Fibroblast of gingiva (primary cell): ENCODE measurements around the gene WNT11.

Source experiments
- DNase-seq: peaks from one replicate; pipeline ENCODE4 v3.0.0-alpha.2; 2011; ENCODE audit warnings: low read depth

WNT11 gene

GRCh38 chr11:76237914-76238313 lies 31.6 kb upstream of the WNT11 start:
- DNase-seq: no peak

- no peak for DNase-seq
These were observed 30.8 kb upstream of the WNT11 start for GRCh38 chr11:76237000-76237649.

GRCh38 chr11:76236092-76236999 lies 30.0 kb upstream of the WNT11 start:
- peak; percentile 32 for DNase-seq

GRCh38 chr11:76235233-76236091 lies 29.2 kb upstream of the WNT11 start:
- peak; percentile 85 for DNase-seq

GRCh38 chr11:76234416-76235232 lies 28.3 kb upstream of the WNT11 start:
- DNase-seq: peak; percentile 60

- DNase-seq: peak; percentile 37
These were observed 27.7 kb upstream of the WNT11 start for GRCh38 chr11:76234021-76234415.

- no peak for DNase-seq
These were observed 27.1 kb upstream of the WNT11 start for GRCh38 chr11:76233196-76233921.

GRCh38 chr11:76232026-76232665 lies 25.8 kb upstream of the WNT11 start:
- no peak for DNase-seq

GRCh38 chr11:76231121-76231738 lies 24.9 kb upstream of the WNT11 start:
- no peak for DNase-seq

- DNase-seq: no peak
These were observed 24.1 kb upstream of the WNT11 start for GRCh38 chr11:76230392-76230791.

- no peak for DNase-seq
These were observed 23.5 kb upstream of the WNT11 start for GRCh38 chr11:76229690-76230240.

- no peak for DNase-seq
These were observed 22.5 kb upstream of the WNT11 start for GRCh38 chr11:76228875-76229149.

GRCh38 chr11:76228071-76228874 lies 22.0 kb upstream of the WNT11 start:
- DNase-seq: no peak

- no peak for DNase-seq
These were observed 20.3 kb upstream of the WNT11 start for GRCh38 chr11:76226626-76227025.

- DNase-seq: no peak
These were observed 18.9 kb upstream of the WNT11 start for GRCh38 chr11:76225122-76225611.

GRCh38 chr11:76224461-76225121 lies 18.3 kb upstream of the WNT11 start:
- no peak for DNase-seq

GRCh38 chr11:76221365-76221764 lies 15.1 kb upstream of the WNT11 start:
- DNase-seq: no peak

- DNase-seq: no peak
These were observed 12.9 kb upstream of the WNT11 start for GRCh38 chr11:76219243-76219642.
